GM12801 (cell line): Measurements from ENCODE around the gene DDX6.

ENCODE experiments used
- CTCF ChIP-seq: IDR thresholded peaks from one replicate; pipeline ENCODE4 v1.5.1; 2011; ENCODE audit warnings: control low read depth; ENCODE audit not compliant: insufficient read length; ENCODE audit errors: extremely low read depth

DDX6 gene

GRCh38 chr11:118791111-118791960, at the start of gene DDX6:
DDX6 (minus strand) TSS chr11:118791164; CDS start chr11:118786251, 4,913 bp downstream.
- no peak for TF ChIP-seq CTCF

GRCh38 chr11:118838905-118839553, 48.1 kb upstream of the DDX6 start:
- TF ChIP-seq CTCF, result no peak

- TF ChIP-seq CTCF, result no peak
Observed at GRCh38 chr11:118837868-118838267, 46.9 kb upstream of the DDX6 start.

- no peak for TF ChIP-seq CTCF
Observed at GRCh38 chr11:118834427-118835028, 43.6 kb upstream of the DDX6 start.

GRCh38 chr11:118827118-118827517, 36.2 kb upstream of the DDX6 start:
- TF ChIP-seq CTCF, result no peak

- TF ChIP-seq CTCF, result no peak
Observed at GRCh38 chr11:118820412-118821357, 29.7 kb upstream of the DDX6 start.
